Keratinocyte (primary cell): Measurements from ENCODE around the gene SYNDIG1. TPM values are rescaled to one million over a fixed set of nuclear protein-coding genes. Genes with fewer than 3 reads are reported as not detected.

Experiments used
- DNase-seq: peaks from one replicate; pipeline ENCODE4 v3.0.0-alpha.2; 2011; ENCODE audit warnings: low read depth, missing footprints, low spot score
- FAIRE-seq: peaks from 2 replicates; lab custom pipeline; 2011; peaks lifted over from hg19 to GRCh38; lab: Jason Lieb, UNC
- H2AFZ ChIP-seq: 2 replicates; pipeline ENCODE4 v1.6.0; 2012; ENCODE audit warnings: low read length, control low read depth, inconsistent platforms; ENCODE audit not compliant: control insufficient read depth
- H3K27ac ChIP-seq: 2 replicates; pipeline ENCODE4 v1.5.1; 2011; ENCODE audit warnings: low read length; ENCODE audit not compliant: control insufficient read depth, insufficient read depth
- H3K27me3 ChIP-seq: 3 replicates; pipeline ENCODE4 v1.6.0; 2011; ENCODE audit warnings: low read length; ENCODE audit not compliant: control insufficient read depth, insufficient read depth; ENCODE audit errors: extremely low read depth
- H3K36me3 ChIP-seq, 2 experiments: 2 replicates in 1 of 2; 3 replicates in 1 of 2; pipeline ENCODE4 v1.5.1; 2011; ENCODE audit warnings: low read length in 2 of 2, mild to moderate bottlenecking in 1 of 2; ENCODE audit not compliant: control insufficient read depth in 2 of 2, insufficient read depth in 2 of 2; ENCODE audit errors: extremely low read depth in 1 of 2
- H3K4me1 ChIP-seq: 3 replicates; pipeline ENCODE4 v1.5.1; 2011; ENCODE audit warnings: low read length; ENCODE audit not compliant: control insufficient read depth, insufficient read depth; ENCODE audit errors: extremely low read depth
- H3K4me2 ChIP-seq: 3 replicates; pipeline ENCODE4 v1.6.0; 2011; ENCODE audit warnings: low read depth, low read length; ENCODE audit not compliant: control insufficient read depth, insufficient read depth; ENCODE audit errors: extremely low read depth
- H3K4me3 ChIP-seq, 3 experiments: fragments of 200-600 bp in 1 of 3; sonication (generic) in 1 of 3; 2 replicates in 2 of 3; 3 replicates in 1 of 3; pipeline ENCODE4 v1.5.1; 2011 to 2016; ENCODE audit warnings: low read length in 3 of 3, mild to moderate bottlenecking in 3 of 3, control low read depth in 2 of 3, inconsistent platforms in 1 of 3, low read depth in 1 of 3, mixed read lengths in 1 of 3, mixed run types in 1 of 3, moderate library complexity in 1 of 3; ENCODE audit not compliant: control insufficient read depth in 2 of 3, insufficient read depth in 2 of 3; ENCODE audit errors: extremely low read depth in 1 of 3
- H3K79me2 ChIP-seq: 2 replicates; pipeline ENCODE4 v1.6.0; 2012; ENCODE audit warnings: low read length; ENCODE audit not compliant: control insufficient read depth, insufficient read depth
- H3K9ac ChIP-seq: 3 replicates; pipeline ENCODE4 v1.6.0; 2011; ENCODE audit warnings: low read length; ENCODE audit not compliant: control insufficient read depth, insufficient read depth; ENCODE audit errors: extremely low read depth
- H3K9me1 ChIP-seq: 3 replicates; pipeline ENCODE4 v1.6.0; 2011; ENCODE audit warnings: low read length; ENCODE audit not compliant: control insufficient read depth, insufficient read depth; ENCODE audit errors: extremely low read depth
- H3K9me3 ChIP-seq: 2 replicates; pipeline ENCODE4 v1.5.1; 2012; ENCODE audit warnings: low read depth, low read length; ENCODE audit not compliant: control insufficient read depth
- H4K20me1 ChIP-seq: 3 replicates; pipeline ENCODE4 v1.6.0; 2011; ENCODE audit warnings: low read length; ENCODE audit not compliant: control insufficient read depth, insufficient read depth; ENCODE audit errors: extremely low read depth
- EZH2 ChIP-seq: IDR thresholded peaks from one replicate; pipeline ENCODE4 v1.6.1; 2012; ENCODE audit warnings: inconsistent platforms, mild to moderate bottlenecking, low read length, moderate library complexity
- dilution Hi-C: fragments of 300-500 bp; cut with MboI; formaldehyde crosslinking; loops from one replicate; pipeline ENCODE4 v1.7.0; 2020; ENCODE audit warnings: low sequenced_read_pairs; ENCODE audit not compliant: extremely low pct_ligation_motif_present
- polyA plus RNA-seq, 5 experiments: library from polyadenylated mRNA; depleted of rRNA in 3 of 5; stranded (reverse) in 3 of 5; stranded (forward) in 1 of 5; unstranded in 1 of 5; fragments of >200 nt; gene quantifications; 1 replicate in 1 of 5; 2 replicates in 3 of 5; 3 replicates in 1 of 5; pipeline versions ENCODE4 v1.2.1 to v1.2.3, GENCODE V29; 2011 to 2012; ENCODE audit warnings: missing spikeins in 2 of 5, low read depth in 1 of 5, low replicate concordance in 1 of 5
- TF ChIP-seq, protein P1 (sequence below), 3 experiments: IDR thresholded peaks in 1 of 3; conservative IDR thresholded peaks in 1 of 3; optimal IDR thresholded peaks in 1 of 3; 2 replicates in 2 of 3; 3 replicates in 1 of 3; pipeline versions ENCODE3 to v1.5.1; 2011; ENCODE audit warnings: low read length in 3 of 3, mild to moderate bottlenecking in 3 of 3, moderate library complexity in 2 of 3, control low read depth in 1 of 3, inconsistent platforms in 1 of 3; ENCODE audit not compliant: insufficient read depth in 2 of 3; ENCODE audit errors: extremely low read depth in 1 of 3

The SYNDIG1 gene
- polyA plus RNA-seq, 1 donor (not counting 4 experiments of a cell fraction or from before 2014, with no cell fraction given), result 0.38 TPM

- H3K4me3 ChIP-seq, result no peak overlapping the region
- dilution Hi-C loops, result no loop called here
- no peaks in the 10 kb centered on the region for H4K20me1 ChIP-seq
- no peak overlapping the region for H2AFZ ChIP-seq
- no peaks in the 10 kb centered on the region for H3K9me1 ChIP-seq
- no peak for FAIRE-seq
- no peaks in the 10 kb centered on the region for H3K79me2 ChIP-seq
- no peak overlapping the region for H3K4me2 ChIP-seq
- DNase-seq, result peak; percentile 21
- no peaks in the 10 kb centered on the region for H3K36me3 ChIP-seq
- no peak for TF ChIP-seq EZH2
- TF ChIP-seq, protein P1, sequence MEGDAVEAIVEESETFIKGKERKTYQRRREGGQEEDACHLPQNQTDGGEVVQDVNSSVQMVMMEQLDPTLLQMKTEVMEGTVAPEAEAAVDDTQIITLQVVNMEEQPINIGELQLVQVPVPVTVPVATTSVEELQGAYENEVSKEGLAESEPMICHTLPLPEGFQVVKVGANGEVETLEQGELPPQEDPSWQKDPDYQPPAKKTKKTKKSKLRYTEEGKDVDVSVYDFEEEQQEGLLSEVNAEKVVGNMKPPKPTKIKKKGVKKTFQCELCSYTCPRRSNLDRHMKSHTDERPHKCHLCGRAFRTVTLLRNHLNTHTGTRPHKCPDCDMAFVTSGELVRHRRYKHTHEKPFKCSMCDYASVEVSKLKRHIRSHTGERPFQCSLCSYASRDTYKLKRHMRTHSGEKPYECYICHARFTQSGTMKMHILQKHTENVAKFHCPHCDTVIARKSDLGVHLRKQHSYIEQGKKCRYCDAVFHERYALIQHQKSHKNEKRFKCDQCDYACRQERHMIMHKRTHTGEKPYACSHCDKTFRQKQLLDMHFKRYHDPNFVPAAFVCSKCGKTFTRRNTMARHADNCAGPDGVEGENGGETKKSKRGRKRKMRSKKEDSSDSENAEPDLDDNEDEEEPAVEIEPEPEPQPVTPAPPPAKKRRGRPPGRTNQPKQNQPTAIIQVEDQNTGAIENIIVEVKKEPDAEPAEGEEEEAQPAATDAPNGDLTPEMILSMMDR (optimal IDR thresholded peaks at IDR 0.05 in 1 of 3, IDR thresholded peaks at IDR 0.05 in 1 of 3, conservative IDR thresholded peaks at IDR 0.05 in 1 of 3; ENCODE audit: extremely low read depth in 1 of 3, insufficient read depth in 2 of 3, low read length in 3 of 3), result no peak
- no peaks in the 10 kb centered on the region for H3K27me3 ChIP-seq
- H3K9me3 ChIP-seq, result no peaks in the 10 kb centered on the region
- H3K9ac ChIP-seq, result no peak overlapping the region
- no peak overlapping the region for H3K27ac ChIP-seq
- no peaks in the 10 kb centered on the region for H3K4me1 ChIP-seq
These were observed 181.9 kb downstream of the SYNDIG1 start for GRCh38 chr20:24651171-24651975.

- no peaks in the 10 kb centered on the region for H4K20me1 ChIP-seq
- no peak for FAIRE-seq
- no peaks in the 10 kb centered on the region for H3K4me1 ChIP-seq
- TF ChIP-seq, protein P1 (optimal IDR thresholded peaks at IDR 0.05 in 1 of 3, IDR thresholded peaks at IDR 0.05 in 1 of 3, conservative IDR thresholded peaks at IDR 0.05 in 1 of 3; ENCODE audit: extremely low read depth in 1 of 3, insufficient read depth in 2 of 3, low read length in 3 of 3), result no peak
- TF ChIP-seq EZH2, result no peak
- no peak overlapping the region for H3K4me3 ChIP-seq
- no peak overlapping the region for H3K9ac ChIP-seq
- no peaks in the 10 kb centered on the region for H3K36me3 ChIP-seq
- H3K27me3 ChIP-seq, result no peaks in the 10 kb centered on the region
- H2AFZ ChIP-seq, result no peak overlapping the region
- H3K9me1 ChIP-seq, result no peaks in the 10 kb centered on the region
- H3K4me2 ChIP-seq, result no peak overlapping the region
- DNase-seq, result no peak
- H3K9me3 ChIP-seq, result no peaks in the 10 kb centered on the region
- no peak overlapping the region for H3K27ac ChIP-seq
- H3K79me2 ChIP-seq, result no peaks in the 10 kb centered on the region
- dilution Hi-C loops, result no loop called here
These were observed 182.5 kb downstream of the SYNDIG1 start for GRCh38 chr20:24651976-24652345.
